Activated T-cell treated with anti-CD3 and anti-CD28 coated beads, Interleukin-2, amount 50 U/mL, for 1 hour (primary cell): Measurements from ENCODE around the gene SUPT3H.

ENCODE experiments used
- DNase-seq: peaks from one replicate; pipeline ENCODE4 v3.0.0-alpha.2; 2020

SUPT3H gene

DNA sequence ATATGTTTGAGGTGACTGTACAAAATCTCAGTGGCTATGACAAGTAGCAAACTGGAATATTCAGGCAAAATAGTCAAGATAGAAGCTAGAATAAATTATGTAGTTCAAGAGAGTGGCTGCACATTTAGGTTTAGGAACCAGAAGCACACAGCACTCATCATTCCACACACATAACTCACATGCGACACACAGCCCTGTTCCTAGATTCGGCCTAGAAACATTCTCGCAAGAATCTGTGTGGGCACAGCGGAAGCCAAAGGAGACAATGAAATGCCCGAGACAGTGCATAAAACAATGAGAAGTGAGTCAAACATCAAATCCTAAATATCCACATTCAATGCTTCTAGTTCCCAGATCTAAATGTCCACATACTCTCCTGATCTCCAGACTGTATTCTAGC lies 9.5 kb upstream of the SUPT3H start:
- no peak for DNase-seq

DNA sequence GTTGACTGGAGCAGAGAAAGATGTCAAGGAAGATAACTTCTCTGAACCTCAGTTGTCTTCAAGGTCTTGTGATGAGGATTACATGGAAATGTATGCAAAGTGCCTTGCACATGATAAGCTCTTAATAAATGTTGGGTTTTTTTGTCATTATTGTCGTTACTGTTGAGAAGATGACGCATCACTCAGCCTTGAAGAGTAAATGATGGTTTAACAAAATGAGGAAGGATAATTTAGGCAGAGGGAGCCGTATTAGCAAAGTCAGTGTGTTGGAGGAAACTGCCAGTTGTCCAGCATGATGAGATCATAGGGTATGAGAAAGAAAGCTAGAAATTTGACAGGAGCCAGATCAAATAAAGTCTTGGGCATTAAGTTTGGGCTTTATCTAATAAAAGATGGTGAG lies 8.8 kb upstream of the SUPT3H start:
- no peak for DNase-seq

DNA sequence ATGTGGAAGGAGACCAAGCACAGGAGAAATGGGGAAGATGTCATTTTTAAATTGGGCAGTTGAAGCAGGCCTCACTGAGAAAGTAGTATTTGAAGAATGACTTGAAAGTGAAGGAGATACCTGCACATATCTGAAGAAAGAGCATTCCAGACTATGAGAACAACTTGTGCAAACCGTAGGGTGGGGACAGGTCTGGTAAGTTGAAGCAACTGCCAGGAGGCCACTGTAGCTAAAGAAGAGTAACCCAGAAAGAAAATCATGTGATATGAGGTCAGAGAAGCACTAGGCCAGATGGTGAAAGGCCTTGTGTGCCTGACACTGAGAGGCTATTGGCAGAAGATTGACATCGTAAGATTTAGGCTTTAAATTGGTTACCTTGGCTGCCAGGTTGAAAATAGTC lies 4.7 kb upstream of the SUPT3H start:
- DNase-seq = no peak

DNA sequence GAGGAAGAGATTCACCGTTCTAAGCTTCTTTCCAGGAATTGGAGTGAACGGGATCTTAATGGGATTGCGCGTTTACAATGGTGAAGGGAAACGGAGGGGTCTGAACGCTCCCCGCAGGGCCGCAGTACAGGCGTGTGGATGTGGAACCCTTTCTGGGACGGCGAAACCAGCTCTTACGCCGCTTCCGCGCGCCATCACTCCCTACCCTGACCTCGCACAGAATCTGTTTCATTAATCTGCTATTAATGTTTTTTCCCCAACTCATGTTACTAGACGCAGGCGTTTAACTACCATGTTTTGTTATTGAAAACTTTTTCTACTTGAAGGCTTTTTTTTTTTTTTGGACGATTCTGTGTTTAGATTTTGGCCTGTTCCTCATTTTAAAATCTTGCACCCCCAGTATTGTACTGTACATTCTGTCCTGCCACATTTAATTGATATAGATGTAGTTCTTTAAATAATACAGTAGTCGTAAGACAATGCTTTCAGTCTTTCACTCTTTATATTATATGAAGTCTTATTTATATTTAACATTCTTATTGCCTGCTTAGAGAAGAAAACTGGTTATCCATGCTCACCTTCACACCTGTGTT lies 696 bp upstream of the SUPT3H start:
- no peak for DNase-seq

DNA sequence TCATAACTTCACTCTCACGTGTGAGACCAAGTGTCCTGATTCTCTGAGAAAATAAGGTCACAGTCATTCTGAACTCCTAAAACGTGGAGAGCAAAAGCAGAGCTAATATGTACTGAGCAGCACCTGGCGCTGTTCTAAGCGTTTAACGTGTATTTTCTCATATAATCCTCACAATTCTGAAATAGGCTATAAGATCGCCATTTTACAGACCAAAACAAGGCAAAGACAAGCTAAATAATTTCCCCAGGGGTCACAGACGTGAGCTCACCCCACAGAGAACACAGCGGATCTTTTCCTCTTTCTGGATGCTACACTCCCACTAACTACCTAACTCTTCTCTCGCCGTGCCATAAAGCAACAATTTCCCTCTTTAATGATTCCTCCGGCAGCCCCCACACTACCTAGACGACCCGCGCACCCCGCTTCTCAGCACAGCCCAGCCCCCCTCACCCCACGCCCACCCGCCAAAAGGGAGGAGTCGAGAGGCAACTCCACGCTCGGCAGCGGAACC lies 636 bp downstream of the SUPT3H start:
- DNase-seq = no peak

DNA sequence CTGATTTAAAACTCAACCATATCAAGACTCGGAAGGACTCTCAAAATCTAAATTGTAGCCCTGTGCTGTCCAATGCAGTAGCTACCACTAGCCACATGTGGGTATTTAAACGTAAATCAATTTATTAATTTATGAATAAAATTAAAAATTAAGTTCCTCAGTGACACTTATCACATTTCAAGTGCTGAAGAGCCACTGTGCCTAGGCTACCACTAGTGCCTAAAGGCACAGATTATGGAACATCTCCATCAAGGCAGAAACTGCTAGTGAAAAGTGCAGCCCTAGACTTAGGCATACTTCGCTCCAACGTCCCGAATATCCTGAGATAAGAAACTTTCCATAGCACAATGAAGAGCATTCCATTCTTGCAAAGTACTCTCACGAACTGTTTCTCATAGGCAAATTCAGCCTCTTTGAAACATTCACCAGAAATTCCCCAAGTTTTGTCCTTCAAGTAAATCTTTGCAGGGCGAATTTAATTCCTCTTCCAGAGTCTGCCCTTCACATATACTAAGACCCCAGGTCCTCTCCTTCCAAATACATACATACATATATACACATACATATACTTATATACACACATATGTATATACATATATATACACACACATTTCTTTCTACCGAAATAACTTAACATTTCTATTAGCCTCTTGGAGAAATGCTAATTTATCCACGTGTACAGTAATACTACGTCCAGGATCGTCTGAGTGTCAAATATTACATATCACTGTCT lies 1.3 kb downstream of the SUPT3H start:
- DNase-seq = no peak

DNA sequence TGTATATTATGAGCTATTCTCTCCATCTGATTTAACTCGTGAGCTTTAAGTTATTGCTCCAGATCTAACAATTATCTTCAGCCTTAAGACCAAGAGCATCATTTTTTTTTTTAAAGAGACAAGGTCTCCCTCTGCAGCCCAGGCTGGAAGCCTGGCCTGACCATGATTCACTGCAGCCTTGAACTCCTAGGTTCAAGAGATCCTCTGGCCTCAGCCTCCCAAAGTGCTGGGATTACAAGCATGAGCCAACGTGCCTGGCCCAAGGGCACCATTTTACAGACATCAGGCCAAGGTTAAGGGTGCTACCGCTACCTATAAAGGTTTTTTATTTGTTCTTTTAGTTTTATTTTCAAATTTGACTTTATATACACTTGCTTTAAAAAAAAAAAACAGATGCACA lies 2.3 kb downstream of the SUPT3H start:
- DNase-seq = no peak

DNA sequence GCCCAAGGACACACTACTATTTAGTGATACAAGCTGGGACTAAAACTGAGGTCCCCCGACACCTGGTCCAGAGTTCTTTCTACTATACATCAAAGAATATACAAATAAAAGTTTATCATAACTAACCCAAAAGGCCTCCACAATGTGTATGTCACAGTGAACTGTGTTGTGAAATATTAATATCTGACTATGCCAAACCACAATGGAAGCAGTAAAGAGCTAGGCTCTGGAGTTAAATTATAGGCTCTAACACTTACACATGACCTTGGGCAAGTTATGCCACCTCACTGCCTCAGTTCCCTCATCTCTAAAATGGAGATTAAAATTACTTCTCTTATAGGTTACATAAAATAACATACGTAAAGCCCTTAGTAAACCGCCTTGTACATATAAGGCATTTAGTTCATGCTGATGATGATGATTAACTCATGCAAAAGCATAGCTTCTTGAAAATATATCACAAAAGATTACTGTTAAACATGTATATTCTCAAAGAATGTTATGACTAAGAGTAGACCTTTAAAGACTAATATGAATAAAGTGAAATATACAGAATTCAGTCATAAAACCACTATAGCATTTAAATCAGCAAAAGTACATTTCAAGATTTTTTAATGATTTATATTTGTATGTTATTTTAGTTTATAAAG lies 5.7 kb downstream of the SUPT3H start:
- no peak for DNase-seq

DNA sequence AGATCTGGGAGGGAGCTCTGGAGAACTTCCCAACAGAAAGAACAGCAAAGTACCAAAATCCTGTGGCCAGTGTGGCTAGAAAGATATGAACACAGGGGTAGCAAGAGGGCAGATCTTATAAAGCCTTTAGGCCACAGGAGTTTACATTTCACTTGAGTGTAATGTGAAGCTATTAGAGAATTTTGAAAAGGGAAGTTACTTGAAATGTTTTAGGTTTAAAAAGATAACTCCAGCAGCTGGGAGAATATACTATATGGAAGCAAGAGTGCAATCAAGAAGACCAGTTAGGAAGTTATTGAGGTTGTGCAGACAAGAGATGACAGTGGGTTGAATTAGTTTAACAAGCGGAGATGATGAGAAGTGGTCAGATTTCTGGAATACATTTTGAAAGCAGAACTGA lies 7.9 kb downstream of the SUPT3H start:
- DNase-seq = no peak

DNA sequence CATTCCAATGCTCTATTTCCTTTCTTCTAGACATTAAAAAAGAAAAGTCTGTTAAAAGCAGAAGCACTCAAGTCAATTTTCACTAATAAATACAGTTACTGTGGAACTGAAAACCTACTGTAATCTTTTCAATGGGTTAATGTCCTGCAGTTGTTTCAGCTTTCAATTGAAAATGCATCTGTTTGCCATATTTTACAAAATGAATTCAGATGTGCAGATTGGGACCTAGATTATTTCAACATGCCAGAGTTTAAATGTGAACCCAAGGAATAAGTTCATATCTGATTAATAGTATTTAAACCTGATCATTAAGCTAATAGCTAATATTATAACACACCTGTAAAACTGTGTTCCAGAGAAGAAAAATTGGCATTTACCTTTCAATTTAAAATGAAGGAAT lies 9.7 kb downstream of the SUPT3H start:
- no peak for DNase-seq

DNA sequence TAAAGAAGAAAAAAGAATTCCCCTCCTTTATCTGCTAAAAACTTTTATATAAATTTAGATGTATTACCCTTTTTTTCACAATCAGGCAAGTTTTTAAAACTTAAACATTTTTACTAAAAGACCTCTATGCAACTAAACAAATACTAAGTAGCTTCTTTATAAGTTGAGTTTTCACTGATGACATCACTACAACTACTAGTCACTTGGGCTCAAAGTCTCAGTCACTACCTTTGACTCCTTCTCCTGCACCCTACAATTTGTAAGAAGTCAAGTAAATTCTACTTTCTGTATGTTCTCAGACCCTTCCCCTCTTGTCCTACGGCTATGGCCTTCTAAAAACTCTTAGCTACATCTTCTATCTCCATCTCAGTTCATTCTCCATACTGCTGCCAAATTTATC lies 11.2 kb downstream of the SUPT3H start:
- no peak for DNase-seq

DNA sequence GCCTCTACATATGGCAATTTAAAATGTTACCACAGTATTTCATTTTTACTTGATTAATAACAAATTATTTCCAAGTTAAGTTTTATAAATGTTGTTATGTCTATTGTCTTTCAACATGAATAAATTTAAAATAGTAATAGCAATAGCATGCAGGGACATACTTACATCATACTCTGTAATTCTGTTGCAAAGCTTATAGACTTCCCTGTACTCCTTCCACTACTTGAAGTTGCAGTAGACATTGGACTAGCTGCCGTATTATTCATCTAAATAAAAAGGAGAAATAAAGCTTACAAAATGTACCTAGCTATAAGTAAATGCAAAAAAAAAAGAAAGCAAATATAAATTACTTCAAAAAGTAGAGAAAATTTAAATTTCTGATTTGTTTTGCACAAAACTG lies 12.7 kb downstream of the SUPT3H start:
- no peak for DNase-seq

DNA sequence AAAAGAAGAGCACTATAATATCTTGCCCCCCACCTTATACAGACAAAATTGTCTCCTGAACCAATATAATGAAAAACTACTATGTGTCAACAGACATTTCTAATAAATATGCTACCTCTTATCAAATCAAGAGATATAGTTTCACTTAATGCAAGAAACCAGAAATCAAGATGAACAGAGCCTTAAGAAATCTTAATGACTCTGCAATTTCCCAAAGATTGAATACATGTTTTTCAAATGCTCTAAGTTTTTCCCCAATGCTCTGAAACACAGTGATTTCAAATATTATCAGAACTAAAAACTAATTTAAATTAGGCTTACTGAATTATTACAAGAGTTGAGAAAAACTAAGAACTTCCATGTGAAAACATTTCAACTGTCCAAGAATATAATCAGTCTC lies 13.3 kb downstream of the SUPT3H start:
- no peak for DNase-seq

DNA sequence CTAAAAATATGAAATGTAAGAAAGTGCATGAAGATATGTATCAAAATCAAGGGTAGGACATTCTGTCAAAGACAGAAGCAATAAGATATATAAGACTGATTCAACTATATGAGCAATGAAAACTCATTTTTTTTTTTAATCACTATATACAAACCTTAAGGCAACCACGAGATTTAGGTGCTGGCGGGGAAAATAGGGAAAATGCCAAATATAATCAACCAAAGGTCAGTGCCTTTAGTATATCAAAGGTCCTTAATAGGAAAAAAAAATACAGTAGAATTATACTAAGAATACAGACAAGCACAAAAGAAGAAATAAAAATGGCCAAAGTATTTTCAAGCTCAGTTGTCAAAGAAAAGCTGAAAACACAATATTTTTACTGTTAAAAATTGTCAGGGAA lies 24.1 kb downstream of the SUPT3H start:
- DNase-seq = no peak

DNA sequence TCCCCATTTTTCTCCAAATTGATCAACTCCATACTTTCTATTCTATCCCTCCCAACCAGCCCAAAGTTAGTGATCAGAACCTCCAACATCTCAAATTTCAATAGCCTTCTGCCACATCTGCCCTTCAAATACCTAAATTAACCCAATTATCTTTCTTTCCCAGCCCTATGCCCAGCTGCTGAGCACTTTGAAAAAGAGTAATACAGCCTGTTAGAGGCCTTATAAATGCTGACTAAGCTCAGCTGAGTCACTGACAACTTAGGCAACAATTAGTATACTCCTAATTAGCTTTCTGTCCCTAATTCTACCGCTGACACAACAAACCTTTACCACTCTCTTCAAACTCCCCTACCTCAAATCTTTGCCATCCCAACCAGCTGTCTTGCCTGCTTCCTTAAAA lies 26.1 kb downstream of the SUPT3H start:
- DNase-seq = no peak

DNA sequence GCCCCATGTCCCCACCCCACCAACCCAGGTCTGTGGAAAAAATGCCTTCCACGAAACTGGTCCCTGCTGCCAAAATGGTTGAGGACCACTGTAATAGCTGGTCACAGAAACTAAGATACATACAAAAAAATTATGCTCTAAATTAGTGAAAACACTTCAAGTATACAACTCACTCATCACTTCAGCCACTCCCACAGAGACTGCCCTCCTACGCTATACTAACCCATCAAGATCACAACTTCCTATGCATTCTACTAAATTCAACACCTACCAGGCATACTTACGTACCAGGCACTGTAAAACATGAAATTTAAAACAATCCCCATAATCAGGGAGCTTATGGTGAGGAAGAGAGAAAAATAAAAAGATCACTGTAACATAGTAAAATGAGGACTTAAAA lies 26.7 kb downstream of the SUPT3H start:
- DNase-seq = no peak

DNA sequence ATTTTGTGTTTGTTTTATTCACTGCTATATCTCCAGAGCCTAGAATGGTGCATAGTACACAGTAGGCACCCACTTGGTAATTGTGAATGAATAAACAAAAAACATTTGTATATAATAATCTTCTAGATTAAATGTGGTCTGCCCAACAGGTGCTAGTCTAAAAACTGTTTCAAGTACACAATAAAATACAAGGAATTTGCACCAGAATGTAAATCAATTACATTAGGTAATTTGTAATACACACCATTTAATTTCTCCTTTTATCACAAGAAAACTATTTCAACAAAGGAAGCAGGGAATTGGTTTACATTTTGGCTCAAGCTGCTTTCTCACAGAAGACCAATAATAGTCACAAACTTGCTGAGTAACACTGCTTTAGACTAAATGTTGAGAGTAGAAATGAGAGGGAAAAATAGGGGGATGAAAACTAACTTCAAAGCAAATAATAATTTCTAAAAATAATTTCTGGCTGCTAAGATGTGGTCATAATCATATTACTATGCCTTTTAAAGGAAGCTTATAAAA lies 27.5 kb downstream of the SUPT3H start:
- no peak for DNase-seq

DNA sequence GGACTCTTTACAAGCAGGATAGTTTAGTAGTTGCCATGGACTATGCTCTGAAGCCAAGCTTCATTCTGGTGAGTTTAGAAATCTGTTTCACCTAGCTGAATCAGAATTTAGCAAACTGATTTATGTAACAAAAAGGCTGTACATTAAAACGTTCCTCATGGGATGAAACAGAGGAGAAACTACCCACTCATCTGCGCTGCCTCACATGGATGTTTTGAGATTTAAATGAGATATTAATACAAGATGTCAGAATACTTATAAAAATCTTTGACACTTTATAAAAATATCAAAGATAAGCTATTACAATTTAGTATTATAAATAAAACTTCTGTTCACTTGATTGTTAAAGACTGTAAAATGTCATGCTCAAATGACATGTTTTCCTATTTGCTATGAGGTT lies 32.8 kb downstream of the SUPT3H start:
- no peak for DNase-seq

DNA sequence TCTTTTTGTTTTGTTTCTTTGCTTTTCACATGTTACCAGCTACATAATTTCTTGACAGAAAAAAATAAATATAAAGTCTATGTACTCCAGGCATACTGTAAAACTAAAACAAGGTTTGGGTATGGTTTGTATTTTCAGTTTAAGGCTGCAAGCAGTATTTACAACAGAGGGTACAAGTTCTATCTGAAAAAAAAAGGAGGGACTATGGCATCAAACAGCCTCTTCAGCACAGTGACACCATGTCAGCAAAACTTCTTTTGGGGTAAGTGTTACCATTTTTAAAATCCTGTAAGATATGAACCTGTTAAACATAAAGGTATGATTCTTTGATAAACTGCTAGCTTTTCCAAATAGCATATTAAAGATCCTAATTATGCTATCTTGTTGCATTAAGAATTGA lies 49.2 kb downstream of the SUPT3H start:
- DNase-seq = no peak

DNA sequence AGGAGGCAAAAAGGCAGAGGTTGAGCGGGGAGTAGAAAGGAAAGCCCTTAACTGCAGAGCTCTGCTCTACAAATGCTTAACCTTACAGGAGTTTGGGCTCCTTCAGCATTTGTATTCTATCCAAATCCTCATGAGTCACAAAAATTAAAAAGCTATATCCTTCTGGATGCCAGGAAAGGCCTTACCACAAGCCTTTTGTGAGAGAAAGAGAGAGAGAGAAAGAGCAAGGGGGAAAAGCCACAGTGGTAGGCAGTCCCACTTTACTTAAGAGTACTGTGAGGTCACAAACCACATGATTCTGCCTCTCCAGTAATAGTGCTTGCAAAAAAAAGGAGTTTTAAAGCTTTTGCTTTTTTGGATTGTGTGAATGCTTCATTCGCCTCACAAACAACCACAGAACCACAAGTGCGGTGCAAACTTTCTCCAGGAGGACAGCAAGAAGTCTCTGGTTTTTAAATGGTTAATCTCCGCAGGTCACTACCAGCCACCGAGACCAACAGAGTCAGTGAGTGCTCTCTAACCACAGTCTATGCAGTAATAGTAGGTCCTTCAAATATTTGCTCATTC lies 49.7 kb downstream of the SUPT3H start, which contains the start of gene RUNX2:
Gene RUNX2, plus strand, starts transcription at position 375 of the 567 bp plus-strand sequence. CDS start 397 bp downstream, outside the sequence.
- no peak for DNase-seq

DNA sequence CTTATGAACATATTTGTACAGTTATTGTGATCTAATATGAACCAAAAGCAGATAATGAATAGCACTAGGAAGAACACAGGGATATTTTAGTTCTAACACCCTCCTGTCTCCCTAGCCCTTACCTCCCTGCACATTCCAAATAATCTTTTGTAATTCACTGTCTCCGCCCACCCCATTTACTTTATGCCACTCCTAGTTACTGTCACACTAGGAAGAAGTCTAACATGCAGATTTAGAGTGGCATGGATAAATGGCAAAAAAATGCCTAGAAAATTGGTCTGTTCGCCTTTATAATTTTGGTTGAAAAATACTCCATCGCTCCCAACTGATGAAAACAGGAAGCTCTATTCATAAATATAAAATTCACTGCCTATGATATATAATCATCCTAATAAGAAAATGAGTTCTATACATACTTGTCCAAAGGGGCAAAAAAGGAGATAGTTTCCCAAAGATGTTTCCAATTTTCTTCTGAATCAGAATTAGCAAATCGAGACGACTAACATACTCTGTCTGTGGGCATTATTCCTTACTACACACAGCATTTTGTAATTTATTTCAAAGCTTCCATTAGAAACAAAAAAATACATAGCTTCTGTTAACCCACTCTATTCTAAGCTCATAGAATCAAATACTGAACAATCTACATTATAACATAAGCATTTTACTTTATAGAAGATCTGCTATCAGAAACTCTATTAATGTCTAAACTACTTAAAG lies 50.9 kb downstream of the SUPT3H start:
- DNase-seq = no peak

DNA sequence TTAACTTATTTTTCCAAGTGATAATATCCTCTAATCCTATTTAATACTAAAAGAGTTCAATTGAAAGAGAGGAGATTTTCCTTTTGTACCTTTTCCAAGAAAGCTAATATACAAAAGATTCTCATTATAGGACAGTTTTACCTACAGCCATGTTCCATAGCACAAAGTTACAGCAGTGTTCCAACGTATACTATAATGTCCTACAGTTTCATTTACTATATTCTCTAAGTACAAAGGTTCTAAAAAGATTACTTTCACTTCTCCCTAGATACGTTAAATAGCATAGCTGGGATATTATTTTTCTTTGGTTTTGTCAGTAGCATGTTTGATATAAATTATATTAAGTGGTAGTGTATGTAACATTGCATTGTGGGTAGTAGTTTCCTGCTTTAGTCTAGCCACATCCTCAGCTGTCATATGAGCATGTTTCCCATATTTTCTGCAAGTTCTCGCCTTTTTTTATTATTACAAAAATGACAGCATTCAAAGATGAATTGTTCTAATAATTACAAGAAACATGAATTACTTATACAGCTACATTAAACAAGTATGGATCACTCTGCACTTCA lies 54.0 kb downstream of the SUPT3H start:
- DNase-seq = no peak

DNA sequence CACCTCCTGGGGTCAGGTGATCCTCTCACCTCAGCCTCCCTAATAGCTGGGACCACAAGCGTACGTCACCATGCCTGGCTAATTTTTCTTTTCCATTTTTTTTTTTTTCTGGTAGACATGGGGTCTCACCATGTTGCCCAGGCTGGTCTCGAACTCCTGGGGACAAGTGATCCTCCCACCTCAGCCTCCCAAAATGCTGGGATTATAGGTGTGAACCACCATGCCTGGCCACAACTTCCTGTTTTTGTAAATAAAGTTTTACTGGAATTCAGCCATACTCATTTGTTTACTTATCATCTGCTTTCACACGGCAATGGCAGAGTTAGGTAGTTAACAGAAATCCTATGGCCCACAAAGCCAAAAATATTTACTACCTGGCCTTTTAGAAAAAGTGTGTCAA lies 57.4 kb downstream of the SUPT3H start:
- no peak for DNase-seq
